ENCODE results near the gene BAIAP3.

BAIAP3 gene

DNA sequence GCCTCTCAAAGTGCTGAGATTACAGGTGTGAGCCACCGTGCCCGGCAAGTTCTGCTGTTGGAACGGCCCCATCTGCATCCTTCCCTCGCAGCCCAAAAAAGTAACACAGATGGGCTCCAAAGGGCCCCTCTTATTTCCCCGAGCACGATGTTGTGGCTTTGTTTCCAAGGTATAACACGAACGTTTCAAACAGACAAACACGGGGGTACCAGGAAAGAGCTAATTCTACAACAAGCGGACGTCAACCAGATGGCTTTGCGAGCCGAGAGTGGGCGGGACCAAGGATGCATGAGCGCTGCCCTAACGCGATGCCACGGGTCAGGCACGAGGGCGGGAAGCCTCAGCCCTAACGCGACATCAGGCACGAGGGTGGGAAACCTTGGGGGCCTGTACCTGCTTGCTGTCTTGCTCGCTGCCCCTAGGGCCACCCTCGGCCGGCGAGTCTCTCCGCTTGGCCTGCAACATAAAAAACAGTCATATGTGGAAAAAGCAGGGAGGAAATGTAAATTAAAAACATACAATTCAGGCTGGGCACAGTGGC is 56.9 kb downstream of the BAIAP3 start:
- Histone ChIP-seq H4K20me1 (ENCODE audit: control insufficient read depth, insufficient read depth, low read depth, low read length) (no peaks in the 10 kb centered on the region), H3K9me2 (replicated peaks; ENCODE audit: control insufficient read depth, low read length) (no peaks in the 10 kb centered on the region), H3K27ac (ENCODE audit: low read depth, low read length) (no peak overlapping the region), H3K27me3 (ENCODE audit: control insufficient read depth, low read length) (no peaks in the 10 kb centered on the region), H3K36me3 (ENCODE audit: control insufficient read depth, low read length) (no peaks in the 10 kb centered on the region), H3K4me3 (ENCODE audit: low read length) (no peak overlapping the region), H3K79me2 (ENCODE audit: control insufficient read depth, low read length) (no peaks in the 10 kb centered on the region), H3K9me3 (ENCODE audit: control insufficient read depth, insufficient read depth, low read length) (no peaks in the 10 kb centered on the region), H3F3A (ENCODE audit: control insufficient read depth, insufficient read depth) (no peaks in the 10 kb centered on the region), H3K4me1 (ENCODE audit: control insufficient read depth, low read length) (no peaks in the 10 kb centered on the region; the same call in 1 of the 2 replicates), H3K4me2 (ENCODE audit: low read length) (no peak overlapping the region)
- TF ChIP-seq EZH2phosphoT487 (IDR thresholded peaks at IDR 0.05; ENCODE audit: borderline replicate concordance, low read length): no peak
- TF ChIP-seq, protein P1, sequence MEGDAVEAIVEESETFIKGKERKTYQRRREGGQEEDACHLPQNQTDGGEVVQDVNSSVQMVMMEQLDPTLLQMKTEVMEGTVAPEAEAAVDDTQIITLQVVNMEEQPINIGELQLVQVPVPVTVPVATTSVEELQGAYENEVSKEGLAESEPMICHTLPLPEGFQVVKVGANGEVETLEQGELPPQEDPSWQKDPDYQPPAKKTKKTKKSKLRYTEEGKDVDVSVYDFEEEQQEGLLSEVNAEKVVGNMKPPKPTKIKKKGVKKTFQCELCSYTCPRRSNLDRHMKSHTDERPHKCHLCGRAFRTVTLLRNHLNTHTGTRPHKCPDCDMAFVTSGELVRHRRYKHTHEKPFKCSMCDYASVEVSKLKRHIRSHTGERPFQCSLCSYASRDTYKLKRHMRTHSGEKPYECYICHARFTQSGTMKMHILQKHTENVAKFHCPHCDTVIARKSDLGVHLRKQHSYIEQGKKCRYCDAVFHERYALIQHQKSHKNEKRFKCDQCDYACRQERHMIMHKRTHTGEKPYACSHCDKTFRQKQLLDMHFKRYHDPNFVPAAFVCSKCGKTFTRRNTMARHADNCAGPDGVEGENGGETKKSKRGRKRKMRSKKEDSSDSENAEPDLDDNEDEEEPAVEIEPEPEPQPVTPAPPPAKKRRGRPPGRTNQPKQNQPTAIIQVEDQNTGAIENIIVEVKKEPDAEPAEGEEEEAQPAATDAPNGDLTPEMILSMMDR (IDR thresholded peaks at IDR 0.05; ENCODE audit: low read depth, low read length, poor library complexity, severe bottlenecking): no peak

DNA sequence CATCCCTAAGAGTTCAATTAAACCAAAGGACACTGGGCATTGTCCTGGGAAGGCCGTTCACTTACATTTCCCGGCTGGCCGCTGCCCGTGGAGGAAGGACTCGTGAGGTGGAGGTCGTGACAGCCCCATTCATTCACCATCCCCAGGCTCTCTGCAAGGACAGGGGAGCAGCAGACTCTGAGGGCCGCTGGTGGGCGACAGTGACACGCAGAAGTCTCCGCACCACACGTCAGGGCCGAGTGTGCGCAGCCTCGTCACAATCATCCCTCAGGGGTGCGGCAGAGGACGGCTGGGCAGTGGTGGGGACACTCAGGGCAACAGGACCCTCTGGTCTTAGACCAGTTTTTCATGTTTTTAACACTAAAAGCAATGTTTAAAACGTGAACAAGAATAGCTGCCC is 59.4 kb downstream of the BAIAP3 start:
- no peak for TF ChIP-seq EZH2phosphoT487 (IDR thresholded peaks at IDR 0.05; ENCODE audit: borderline replicate concordance, low read length)
- TF ChIP-seq, protein P1 (IDR thresholded peaks at IDR 0.05; ENCODE audit: low read depth, low read length, poor library complexity, severe bottlenecking): no peak
- no peaks in the 10 kb centered on the region for H3K79me2 ChIP-seq (ENCODE audit: control insufficient read depth, low read length)
- H3K27me3 ChIP-seq (ENCODE audit: control insufficient read depth, low read length): no peaks in the 10 kb centered on the region
- no peaks in the 10 kb centered on the region for H3K36me3 ChIP-seq (ENCODE audit: control insufficient read depth, low read length)
- H3K4me1 ChIP-seq (ENCODE audit: control insufficient read depth, low read length): no peaks in the 10 kb centered on the region; the same call in 1 of the 2 replicates
- no peaks in the 10 kb centered on the region for H4K20me1 ChIP-seq (ENCODE audit: control insufficient read depth, insufficient read depth, low read depth, low read length)
- no peaks in the 10 kb centered on the region for H3F3A ChIP-seq (ENCODE audit: control insufficient read depth, insufficient read depth)
- no peak overlapping the region for H3K4me2 ChIP-seq (ENCODE audit: low read length)
- H3K4me3 ChIP-seq (ENCODE audit: low read length): no peak overlapping the region
- H3K9me3 ChIP-seq (ENCODE audit: control insufficient read depth, insufficient read depth, low read length): no peaks in the 10 kb centered on the region
- no peak overlapping the region for H3K27ac ChIP-seq (ENCODE audit: low read depth, low read length)
- no peaks in the 10 kb centered on the region for H3K9me2 ChIP-seq (replicated peaks; ENCODE audit: control insufficient read depth, low read length)

DNA sequence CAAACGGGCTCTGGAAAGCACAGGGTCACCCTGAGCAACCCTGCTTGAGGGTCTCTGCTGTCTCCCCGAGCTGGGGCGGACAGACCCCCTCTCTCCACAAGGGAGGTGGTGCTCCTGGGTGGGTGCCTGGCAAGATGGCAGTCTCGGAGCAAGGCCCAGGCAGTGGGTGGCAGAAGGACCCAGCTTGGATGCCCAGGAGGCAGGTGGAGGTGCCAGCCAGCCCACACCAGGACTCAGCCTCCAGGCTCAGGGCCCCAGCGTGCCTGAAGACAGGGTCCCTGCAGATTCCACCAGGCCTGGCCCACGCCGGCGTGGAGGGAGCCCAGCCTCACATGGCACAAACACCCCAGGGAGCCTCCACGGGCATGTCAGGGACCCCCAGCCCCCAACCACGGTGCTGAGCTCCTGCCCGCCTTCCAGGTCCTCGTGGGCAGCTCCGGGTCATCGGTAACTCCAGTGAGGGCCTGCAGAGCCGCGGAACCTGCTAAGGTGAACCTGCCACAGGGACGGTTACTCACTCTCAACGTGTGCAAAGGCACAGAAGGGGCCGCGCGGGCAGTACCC is 60.2 kb downstream of the BAIAP3 start:
- Histone ChIP-seq H3K79me2 (ENCODE audit: control insufficient read depth, low read length) (no peaks in the 10 kb centered on the region), H4K20me1 (ENCODE audit: control insufficient read depth, insufficient read depth, low read depth, low read length) (no peaks in the 10 kb centered on the region)

More for the DNA sequence above, 60.2 kb downstream of the BAIAP3 start:
- Histone ChIP-seq H3F3A (ENCODE audit: control insufficient read depth, insufficient read depth) (no peaks in the 10 kb centered on the region), H3K27ac (ENCODE audit: low read depth, low read length) (no peak overlapping the region), H3K4me3 (ENCODE audit: low read length) (no peak overlapping the region), H3K9me3 (ENCODE audit: control insufficient read depth, insufficient read depth, low read length) (no peaks in the 10 kb centered on the region), H3K27me3 (ENCODE audit: control insufficient read depth, low read length) (no peaks in the 10 kb centered on the region), H3K4me1 (ENCODE audit: control insufficient read depth, low read length) (no peaks in the 10 kb centered on the region; the same call in 1 of the 2 replicates), H3K9me2 (replicated peaks; ENCODE audit: control insufficient read depth, low read length) (no peaks in the 10 kb centered on the region), H3K36me3 (ENCODE audit: control insufficient read depth, low read length) (no peaks in the 10 kb centered on the region), H3K4me2 (ENCODE audit: low read length) (no peak overlapping the region)
- TF ChIP-seq, protein P1 (IDR thresholded peaks at IDR 0.05; ENCODE audit: low read depth, low read length, poor library complexity, severe bottlenecking): no peak
- no peak for TF ChIP-seq EZH2phosphoT487 (IDR thresholded peaks at IDR 0.05; ENCODE audit: borderline replicate concordance, low read length)

Measured in DOHH2 (cell line).